HepG2 (cell line): ENCODE data around the gene B3GALNT1. TPM values are rescaled to one million over a fixed set of nuclear protein-coding genes. Genes with fewer than 3 reads are reported as not detected.

ENCODE experiments used
- ATAC-seq: fragments of 200-7000 bp; cut with Tn5 transposase; 3 replicates; pipeline ENCODE4 v1.9.1; 2020; ENCODE audit warnings: mild to moderate bottlenecking, moderate library complexity
- BruUV-seq: library from RNA; stranded (reverse); fragments of 400-500 nt; replicated peaks from 2 replicates; lab custom pipeline; 2021; lab: Mats Ljungman, UMichigan
- CTCF ChIA-PET: fragments of 300-600 bp; formaldehyde crosslinking; extraction: SDS; loops from one replicate; lab custom pipeline; 2021; ENCODE audit warnings: low total read pairs, inconsistent platforms, low intra/inter-chr PET ratio; lab: Yijun Ruan, JAX
- POLR2A ChIA-PET: fragments of 350-600 bp; sonication (Branson Sonifier 250); formaldehyde crosslinking; loops from one replicate; lab custom pipeline; 2020; ENCODE audit warnings: antibody characterized with exemption, inconsistent platforms; lab: Yijun Ruan, JAX
- DNase-seq: peaks from one replicate; pipeline ENCODE4 v3.0.0-alpha.2; 2015; ENCODE audit warnings: low spot score
- FAIRE-seq: peaks from 3 replicates; lab custom pipeline; 2011; peaks lifted over from hg19 to GRCh38; lab: Jason Lieb, UNC
- H2AFZ ChIP-seq: one replicate; pipeline ENCODE4 v1.6.1; 2011; ENCODE audit warnings: low read length, inconsistent platforms
- H3K27ac ChIP-seq: fragments of 300-600 bp; 3 replicates; pipeline ENCODE4 v1.8.0; 2011; ENCODE audit warnings: mixed run types, mild to moderate bottlenecking, mixed read lengths, low read length, inconsistent platforms; ENCODE audit not compliant: insufficient read depth; ENCODE audit errors: extremely low read length
- H3K27me3 ChIP-seq, 2 experiments: fragments of 200-600 bp in 1 of 2; 2 replicates in 1 of 2; 3 replicates in 1 of 2; pipeline versions ENCODE4 v1.6.0 to v1.8.0; 2011; ENCODE audit warnings: low read length in 2 of 2, mild to moderate bottlenecking in 2 of 2, moderate library complexity in 2 of 2, inconsistent platforms in 1 of 2; ENCODE audit not compliant: insufficient read depth in 2 of 2, control insufficient read depth in 1 of 2
- H3K36me3 ChIP-seq, 2 experiments: fragments of 200-600 bp in 1 of 2; replicated peaks in 1 of 2; 2 replicates in 1 of 2; 3 replicates in 1 of 2; pipeline versions ENCODE4 v1.5.1 to v1.8.0; 2011; ENCODE audit warnings: low read length in 2 of 2, inconsistent platforms in 1 of 2; ENCODE audit not compliant: insufficient read depth in 2 of 2, control insufficient read depth in 1 of 2
- H3K4me1 ChIP-seq: 2 replicates; pipeline ENCODE4 v1.5.1; 2012; ENCODE audit warnings: low read length, inconsistent platforms; ENCODE audit not compliant: insufficient read depth
- H3K4me2 ChIP-seq: 2 replicates; pipeline ENCODE4 v1.6.0; 2011; ENCODE audit warnings: low read depth, low read length, inconsistent platforms
- H3K4me3 ChIP-seq, 3 experiments: fragments of 200-600 bp in 1 of 3; sonication (generic), shearing (Covaris generic) in 1 of 3; replicated peaks in 1 of 3; 2 replicates each; pipeline ENCODE4 v1.5.1; 2011 to 2016; ENCODE audit warnings: low read length in 3 of 3, inconsistent platforms in 2 of 3, low read depth in 2 of 3, mild to moderate bottlenecking in 2 of 3, control low read depth in 1 of 3, mixed read lengths in 1 of 3; ENCODE audit not compliant: insufficient read depth in 1 of 3
- H3K79me2 ChIP-seq: one replicate; pipeline ENCODE4 v1.6.1; 2011; ENCODE audit warnings: low read length, inconsistent platforms; ENCODE audit not compliant: insufficient read depth
- H3K9ac ChIP-seq: 2 replicates; pipeline ENCODE4 v1.6.0; 2011; ENCODE audit warnings: mild to moderate bottlenecking, low read depth, low read length, inconsistent platforms; ENCODE audit not compliant: insufficient read depth
- H3K9me3 ChIP-seq: 2 replicates; pipeline ENCODE4 v1.5.1; 2012; ENCODE audit warnings: mild to moderate bottlenecking, low read length
- H4K20me1 ChIP-seq: 2 replicates; pipeline ENCODE4 v1.6.0; 2011; ENCODE audit warnings: inconsistent platforms, mild to moderate bottlenecking, low read length, moderate library complexity; ENCODE audit not compliant: insufficient read depth
- AKAP8 ChIP-seq: sonication (generic); formaldehyde crosslinking; IDR thresholded peaks from 2 replicates; pipeline ENCODE4 v1.5.1; 2020; ENCODE audit warnings: mild to moderate bottlenecking, missing genetic modification reagents
- HES4 ChIP-seq: sonication (generic); formaldehyde crosslinking; IDR thresholded peaks from 2 replicates; pipeline ENCODE4 v1.9.0; 2021; ENCODE audit warnings: mild to moderate bottlenecking, missing genetic modification reagents, borderline replicate concordance
- HIC2 ChIP-seq: sonication (generic); formaldehyde crosslinking; IDR thresholded peaks from 2 replicates; pipeline ENCODE4 v1.9.0; 2022; ENCODE audit warnings: low read depth, missing genetic modification reagents
- JDP2 ChIP-seq: sonication (generic); formaldehyde crosslinking; IDR thresholded peaks from 2 replicates; pipeline ENCODE4 v1.8.1; 2022; ENCODE audit warnings: missing genetic modification reagents, borderline replicate concordance
- MEF2D ChIP-seq: sonication (generic); formaldehyde crosslinking; IDR thresholded peaks from 2 replicates; pipeline ENCODE4 v1.5.1; 2020; ENCODE audit warnings: mild to moderate bottlenecking, missing genetic modification reagents
- NFIC ChIP-seq: IDR thresholded peaks from 2 replicates; pipeline ENCODE4 v1.6.1; 2012; ENCODE audit warnings: mild to moderate bottlenecking, low read length, inconsistent platforms
- NFKBIZ ChIP-seq: IDR thresholded peaks from 2 replicates; pipeline ENCODE4 v1.6.1; 2018; ENCODE audit warnings: missing genetic modification reagents, missing compliant biosample characterization
- NFRKB ChIP-seq: fragments of 450-650 bp; IDR thresholded peaks from 2 replicates; pipeline ENCODE4 v1.6.1; 2017
- PAF1 ChIP-seq: IDR thresholded peaks from 2 replicates; pipeline ENCODE4 v1.6.1; 2016; ENCODE audit warnings: missing genetic modification reagents, missing compliant biosample characterization
- PAWR ChIP-seq: sonication (generic); formaldehyde crosslinking; IDR thresholded peaks from 2 replicates; pipeline ENCODE4 v1.4.0; 2020; ENCODE audit warnings: missing genetic modification reagents, mild to moderate bottlenecking, borderline replicate concordance
- ZMYM4 ChIP-seq: sonication (generic); formaldehyde crosslinking; IDR thresholded peaks from 2 replicates; pipeline ENCODE4 v1.8.1; 2023; ENCODE audit warnings: mild to moderate bottlenecking, missing genetic modification reagents
- ZNF724P ChIP-seq: sonication (generic); formaldehyde crosslinking; IDR thresholded peaks from 2 replicates; pipeline ENCODE4 v1.8.0; 2022; ENCODE audit warnings: missing genetic modification reagents, borderline replicate concordance
- ZNF766 ChIP-seq: sonication (generic); formaldehyde crosslinking; IDR thresholded peaks from 2 replicates; pipeline ENCODE4 v1.5.0; 2020; ENCODE audit warnings: missing genetic modification reagents, borderline replicate concordance
- ZNF770 ChIP-seq: sonication (generic); formaldehyde crosslinking; IDR thresholded peaks from 2 replicates; pipeline ENCODE4 v1.5.0; 2020; ENCODE audit warnings: mild to moderate bottlenecking, missing genetic modification reagents
- ZSCAN31 ChIP-seq: sonication (generic); formaldehyde crosslinking; IDR thresholded peaks from 2 replicates; pipeline ENCODE4 v1.5.0; 2020; ENCODE audit warnings: low read depth, mild to moderate bottlenecking, missing genetic modification reagents
- WGBS: methylation state at CpG from one replicate; pipeline ENCODE4 v1.1.6; 2017; ENCODE audit warnings: low lambda C conversion rate; 5-methylcytosine and 5-hydroxymethylcytosine counted together
- in situ Hi-C: cut with HindIII; loops from 2 replicates; pipeline ENCODE4 v1.10.0; 2017; ENCODE audit warnings: low pct_unique_long_range_greater_than_20kb; ENCODE audit not compliant: extremely low pct_ligation_motif_present
- intact Hi-C: fragments of 100-400 bp; cut with micrococcal nuclease; formaldehyde crosslinking; loops from one replicate; pipeline ENCODE4 v1.10.0; 2022; ENCODE audit not compliant: unreplicated experiment
- polyA plus RNA-seq, 8 experiments: library from polyadenylated mRNA; depleted of rRNA in 3 of 8; stranded (reverse) in 7 of 8; unstranded in 1 of 8; fragments of >200 nt; fragmentation: Illumina TruSeq in 4 of 8; extraction: Trizol in 4 of 8; gene quantifications; 2 replicates each; pipeline versions ENCODE4 v1.2.1 to v1.2.3, GENCODE V29; 2011 to 2016; ENCODE audit warnings: low read depth in 4 of 8, missing spikeins in 1 of 8, mixed read lengths in 1 of 8; ENCODE audit not compliant: insufficient read depth in 1 of 8
- total RNA-seq, 5 experiments: library from RNA; depleted of rRNA; stranded (reverse); fragments of >200 nt; fragmentation: Illumina TruSeq; extraction: Trizol; gene quantifications; 2 replicates each; pipeline ENCODE4 v1.2.3, GENCODE V29; 2016; ENCODE audit warnings: low read depth in 1 of 5
- TF ChIP-seq, protein P1 (sequence below): IDR thresholded peaks from 2 replicates; pipeline ENCODE4 v1.6.1; 2018; ENCODE audit warnings: missing genetic modification reagents, mild to moderate bottlenecking, missing compliant biosample characterization

Gene B3GALNT1
- total and polyA plus RNA-seq, 2 of the 13 experiments (the other 11 are each of a cell fraction or from before 2014, with no cell fraction given) = not detected

- TF ChIP-seq, protein P1, sequence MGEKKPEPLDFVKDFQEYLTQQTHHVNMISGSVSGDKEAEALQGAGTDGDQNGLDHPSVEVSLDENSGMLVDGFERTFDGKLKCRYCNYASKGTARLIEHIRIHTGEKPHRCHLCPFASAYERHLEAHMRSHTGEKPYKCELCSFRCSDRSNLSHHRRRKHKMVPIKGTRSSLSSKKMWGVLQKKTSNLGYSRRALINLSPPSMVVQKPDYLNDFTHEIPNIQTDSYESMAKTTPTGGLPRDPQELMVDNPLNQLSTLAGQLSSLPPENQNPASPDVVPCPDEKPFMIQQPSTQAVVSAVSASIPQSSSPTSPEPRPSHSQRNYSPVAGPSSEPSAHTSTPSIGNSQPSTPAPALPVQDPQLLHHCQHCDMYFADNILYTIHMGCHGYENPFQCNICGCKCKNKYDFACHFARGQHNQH (CRISPR knock-in tag) = no peak
- no peak for TF ChIP-seq HES4 (CRISPR knock-in tag)
- no peak for TF ChIP-seq MEF2D (CRISPR knock-in tag)
- no peak for TF ChIP-seq AKAP8 (CRISPR knock-in tag)
- no peak for TF ChIP-seq JDP2 (CRISPR knock-in tag)
- no peak for TF ChIP-seq ZNF770
These were observed 20.9 kb downstream of the B3GALNT1 start (continued) for GRCh38 chr3:161084277-161084676.

- ChIA-PET CTCF (no interaction called here), POLR2A (interaction anchor here (0.6 kb wide), 1 partner anchor 139 kb away, joined by 4 read pairs; no protein-coding TSS in a partner anchor)
- no TSS peak for BruUV-seq
These were observed 22.0 kb downstream of the B3GALNT1 start for GRCh38 chr3:161083131-161083530.

More at GRCh38 chr3:161083131-161083530, 22.0 kb downstream of the B3GALNT1 start:
- Histone ChIP-seq H3K27ac (no peak overlapping the region), H3K4me1 (no peaks in the 10 kb centered on the region), H3K4me3 (no peak overlapping the region), H4K20me1 (no peaks in the 10 kb centered on the region), H3K36me3 (no peaks in the 10 kb centered on the region), H3K9ac (no peak overlapping the region), H3K9me3 (no peaks in the 10 kb centered on the region), H3K27me3 (no peaks in the 10 kb centered on the region), H3K4me2 (no peak overlapping the region), H2AFZ (no peak overlapping the region), H3K79me2 (no peaks in the 10 kb centered on the region)
- in situ Hi-C loops (no loop called here), intact Hi-C loops (no loop called here)
- no peak for DNase-seq
- 41% methylated on average over 1 of the region's 1 CpG for WGBS
- no peak for TF ChIP-seq ZSCAN31 (CRISPR knock-in tag)
- no peak for TF ChIP-seq ZMYM4 (CRISPR knock-in tag)
- no peak for TF ChIP-seq NFIC
- TF ChIP-seq PAF1 (CRISPR knock-in tag) = no peak
- no peak for TF ChIP-seq NFKBIZ (CRISPR knock-in tag)
- TF ChIP-seq NFRKB = no peak
- no peak for TF ChIP-seq ZNF724P (CRISPR knock-in tag)
- no peak for TF ChIP-seq ZNF766 (CRISPR knock-in tag)
- TF ChIP-seq PAWR (CRISPR knock-in tag) = no peak
- no peak for TF ChIP-seq HIC2 (CRISPR knock-in tag)
- no peak for ATAC-seq
- no peak for FAIRE-seq
